HL-60 (cell line): ENCODE measurements around the gene GPC4.

Source experiments
- DNase-seq, 2 experiments: peaks; one replicate each; pipeline ENCODE4 v3.0.0-alpha.2; 2010 to 2020; ENCODE audit warnings: low read depth in 1 of 2, low spot score in 1 of 2
- H3K27ac ChIP-seq: fragments of 250-450 bp; sonication (Bioruptor Pico); replicated peaks from 2 replicates; pipeline ENCODE4 v1.5.1; 2020; ENCODE audit warnings: mild to moderate bottlenecking, moderate library complexity
- H3K27me3 ChIP-seq: fragments of 250-450 bp; sonication (Bioruptor Pico); 2 replicates; pipeline ENCODE4 v1.5.1; 2021; ENCODE audit warnings: mild to moderate bottlenecking, moderate library complexity; ENCODE audit not compliant: insufficient read depth, poor library complexity, severe bottlenecking
- H3K4me3 ChIP-seq: replicated peaks from 2 replicates; pipeline ENCODE4 v1.5.1; 2011; ENCODE audit warnings: mild to moderate bottlenecking, control low read depth, low read length; ENCODE audit not compliant: insufficient read depth
- CTCF ChIP-seq: IDR thresholded peaks from one replicate; pipeline ENCODE4 v1.5.1; 2011; ENCODE audit warnings: low read length, control low read depth, inconsistent platforms; ENCODE audit not compliant: insufficient read depth
- GABPA ChIP-seq: IDR thresholded peaks from 2 replicates; pipeline ENCODE4 v1.6.1; 2012; ENCODE audit warnings: low read depth
- POLR2AphosphoS5 ChIP-seq: IDR thresholded peaks from 2 replicates; pipeline ENCODE4 v1.6.1; 2012; ENCODE audit warnings: low read depth
- REST ChIP-seq: IDR thresholded peaks from 2 replicates; pipeline ENCODE4 v1.6.1; 2012; ENCODE audit warnings: low read depth; ENCODE audit not compliant: insufficient replicate concordance
- SPI1 ChIP-seq: IDR thresholded peaks from 2 replicates; pipeline ENCODE4 v1.6.1; 2012; ENCODE audit warnings: low read depth, mild to moderate bottlenecking, borderline replicate concordance

Gene GPC4

GRCh38 chrX:133437766-133438165 lies 22.5 kb upstream of the GPC4 start:
- Histone ChIP-seq H3K4me3 (no peak overlapping the region), H3K27ac (no peak overlapping the region), H3K27me3 (no peaks in the 10 kb centered on the region)
- no peak for DNase-seq
- TF ChIP-seq GABPA (no peak), REST (no peak), SPI1 (no peak), CTCF (no peak), POLR2AphosphoS5 (no peak)

- Histone ChIP-seq H3K27ac (no peak overlapping the region), H3K4me3 (no peak overlapping the region)
- no peak for TF ChIP-seq POLR2AphosphoS5
- TF ChIP-seq REST: no peak
- TF ChIP-seq CTCF: no peak
- TF ChIP-seq GABPA: no peak
- no peak for TF ChIP-seq SPI1
These were observed 22.1 kb upstream of the GPC4 start for GRCh38 chrX:133437356-133437755.

GRCh38 chrX:133435544-133436124 lies 20.3 kb upstream of the GPC4 start:
- Histone ChIP-seq H3K4me3 (no peak overlapping the region), H3K27ac (no peak overlapping the region), H3K27me3 (no peaks in the 10 kb centered on the region)
- no peak for DNase-seq
- TF ChIP-seq REST (no peak), GABPA (no peak), POLR2AphosphoS5 (no peak)

More at GRCh38 chrX:133437356-133437755, 22.1 kb upstream of the GPC4 start:
- no peak for DNase-seq
- H3K27me3 ChIP-seq: no peaks in the 10 kb centered on the region
